Esophagus squamous epithelium (tissue), 5 donors: ENCODE data around the gene CEMIP. TPM values are rescaled to one million over a fixed set of nuclear protein-coding genes. Genes with fewer than 3 reads are reported as not detected.
A peak's percentile ranks its signal among the peaks of the same experiment; 100 is the strongest.
"Not testable (repeated sequence)": the region's sequence is repeated elsewhere in the genome, so short reads cannot be mapped to it uniquely, and the experiment has no call there.

Experiments used
- DNase-seq: peaks from one replicate; lab custom pipeline; 2025; lab: John Stamatoyannopoulos, UW
- H3K27ac ChIP-seq, 4 donors: fragments of 200-600 bp; sonication (generic); one replicate each; pipeline ENCODE4 v1.5.1; 2016 to 2019; ENCODE audit warnings: mild to moderate bottlenecking in 1 of 4
- H3K27me3 ChIP-seq, 4 donors: fragments of 200-600 bp; sonication (generic); 1 replicate in 3 of 4; 2 replicates in 1 of 4; pipeline versions ENCODE4 v1.5.1 to v1.6.0; 2017 to 2021; ENCODE audit warnings: antibody characterized with exemption in 1 of 4
- H3K36me3 ChIP-seq, 3 donors: fragments of 200-600 bp; sonication (generic); one replicate each; pipeline ENCODE4 v1.5.1; 2016 to 2019
- H3K4me1 ChIP-seq, 3 donors: fragments of 200-600 bp; sonication (generic); one replicate each; pipeline ENCODE4 v1.5.1; 2017 to 2019
- H3K4me3 ChIP-seq, 4 donors: fragments of 200-600 bp; sonication (generic); 1 replicate in 3 of 4; 2 replicates in 1 of 4; pipeline ENCODE4 v1.5.1; 2016 to 2019; ENCODE audit warnings: mild to moderate bottlenecking in 2 of 4, moderate library complexity in 1 of 4
- H3K9me3 ChIP-seq, 3 donors: fragments of 200-600 bp; sonication (generic); one replicate each; pipeline ENCODE4 v1.5.1; 2016 to 2019
- CTCF ChIP-seq, 6 experiments: fragments of 450-650 bp in 4 of 6; fragments of 200-600 bp in 2 of 6; sonication (generic) in 2 of 6; IDR thresholded peaks; one replicate each; pipeline ENCODE4 v1.5.1; 2016 to 2019; ENCODE audit warnings: antibody characterized with exemption in 6 of 6, mild to moderate bottlenecking in 4 of 6, moderate library complexity in 4 of 6
- POLR2A ChIP-seq, 4 donors: fragments of 450-650 bp; IDR thresholded peaks; one replicate each; pipeline ENCODE4 v1.6.1; 2017; ENCODE audit warnings: antibody characterized with exemption in 4 of 4, mild to moderate bottlenecking in 4 of 4, moderate library complexity in 3 of 4
- WGBS, 2 donors: methylation state at CpG; one replicate each; pipeline ENCODE4 v1.1.5; 2018; 5-methylcytosine and 5-hydroxymethylcytosine counted together
- intact Hi-C: fragments of 100-400 bp; cut with DNase I; formaldehyde crosslinking; loops from one replicate; pipeline ENCODE4 v1.15.0; 2022
- total RNA-seq, 4 donors: library from RNA; depleted of rRNA; stranded (reverse); fragments of >200 nt; gene quantifications; one replicate each; pipeline ENCODE4 v1.1.0, GENCODE V29; 2016
- donor health status: DM: yes; HTN: yes; CAD: no.

Gene CEMIP
- total RNA-seq, 4 donors from 2014 or later = 2.8 to 13.5 (median 7.6) TPM

DNA sequence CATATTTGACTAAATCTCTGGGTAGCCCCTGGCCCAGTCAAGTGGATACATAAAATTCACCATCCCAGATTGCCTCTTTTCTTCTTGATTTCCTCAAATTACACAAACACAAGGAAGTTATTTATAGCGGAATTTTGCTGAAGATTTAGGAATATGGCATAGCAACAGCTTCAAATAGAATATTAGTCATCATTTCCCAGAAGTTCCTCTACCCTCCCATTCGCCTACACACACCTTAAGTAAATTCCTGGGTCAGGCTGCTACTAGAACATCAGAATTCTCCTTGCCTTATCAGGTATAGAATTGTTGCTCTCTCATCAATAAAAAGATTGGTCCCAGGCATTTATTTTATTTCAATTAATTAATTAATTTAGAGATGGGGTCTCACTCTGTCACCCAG lies 178.8 kb downstream of the CEMIP start:
- 46 to 49% methylated on average over 2 of the region's 2 CpGs for WGBS, 2 donors
- Histone ChIP-seq H3K27me3 (no peaks in the 10 kb centered on the region), H3K27ac (peak overlapping the region in 1 of 4 donors; percentile 62), H3K4me3 (no peak overlapping the region), H3K9me3 (no peaks in the 10 kb centered on the region), H3K4me1 (peaks cover 9 to 50% (median 18%) of the 10 kb centered on the region in 3 donors), H3K36me3 (peaks cover 0 to 28% (median 0%) of the 10 kb centered on the region in 3 donors)
- no peak for TF ChIP-seq CTCF (IDR thresholded peaks at IDR 0.05)
- DNase-seq = no peak
- intact Hi-C loops = no loop called here

GRCh38 chr15:80958818-80959495 lies 179.8 kb downstream of the CEMIP start:
- intact Hi-C loops = no loop called here
- H3K4me3 ChIP-seq = no peak overlapping the region
- TF ChIP-seq CTCF (IDR thresholded peaks at IDR 0.05) (no peak), POLR2A (IDR thresholded peaks at IDR 0.05) (no peak)
- peaks cover 0 to 24% (median 0%) of the 10 kb centered on the region in 3 donors for H3K36me3 ChIP-seq
- DNase-seq = no peak
- no peaks in the 10 kb centered on the region for H3K27me3 ChIP-seq
- H3K27ac ChIP-seq = no peak overlapping the region
- H3K4me1 ChIP-seq = peaks cover 8 to 42% (median 13%) of the 10 kb centered on the region in 3 donors
- H3K9me3 ChIP-seq = no peaks in the 10 kb centered on the region
- 88 to 95% methylated on average over 7 to 8 of the region's 9 CpGs for WGBS, 2 donors

DNA sequence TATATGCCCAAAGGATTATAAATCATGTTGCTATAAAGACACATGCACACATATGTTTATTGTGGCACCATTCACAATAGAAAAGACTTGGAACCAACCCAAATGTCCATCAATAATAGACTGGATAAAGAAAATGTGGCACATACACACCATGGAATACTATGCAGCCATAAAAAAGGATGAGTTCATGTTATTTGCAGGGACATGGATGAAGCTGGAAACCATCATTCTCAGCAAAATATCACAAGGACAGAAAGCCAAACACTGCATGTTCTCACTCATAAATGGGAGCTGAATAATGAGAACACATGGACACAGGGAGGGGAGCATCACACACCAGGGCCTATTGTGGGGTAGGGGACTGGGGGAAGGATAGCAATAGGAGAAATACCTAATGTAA lies 186.3 kb downstream of the CEMIP start:
- H3K4me3 ChIP-seq, DNase-seq, H3K9me3 ChIP-seq, H3K4me1 ChIP-seq, H3K27me3 ChIP-seq, H3K27ac ChIP-seq: not testable (repeated sequence)
- H3K36me3 ChIP-seq = peaks cover 0 to 39% (median 11%) of the 10 kb centered on the region in 3 donors
- intact Hi-C loops = loop anchor here (10.0 kb wide), 1 partner anchor 181 kb away; no protein-coding TSS in a partner anchor

DNA sequence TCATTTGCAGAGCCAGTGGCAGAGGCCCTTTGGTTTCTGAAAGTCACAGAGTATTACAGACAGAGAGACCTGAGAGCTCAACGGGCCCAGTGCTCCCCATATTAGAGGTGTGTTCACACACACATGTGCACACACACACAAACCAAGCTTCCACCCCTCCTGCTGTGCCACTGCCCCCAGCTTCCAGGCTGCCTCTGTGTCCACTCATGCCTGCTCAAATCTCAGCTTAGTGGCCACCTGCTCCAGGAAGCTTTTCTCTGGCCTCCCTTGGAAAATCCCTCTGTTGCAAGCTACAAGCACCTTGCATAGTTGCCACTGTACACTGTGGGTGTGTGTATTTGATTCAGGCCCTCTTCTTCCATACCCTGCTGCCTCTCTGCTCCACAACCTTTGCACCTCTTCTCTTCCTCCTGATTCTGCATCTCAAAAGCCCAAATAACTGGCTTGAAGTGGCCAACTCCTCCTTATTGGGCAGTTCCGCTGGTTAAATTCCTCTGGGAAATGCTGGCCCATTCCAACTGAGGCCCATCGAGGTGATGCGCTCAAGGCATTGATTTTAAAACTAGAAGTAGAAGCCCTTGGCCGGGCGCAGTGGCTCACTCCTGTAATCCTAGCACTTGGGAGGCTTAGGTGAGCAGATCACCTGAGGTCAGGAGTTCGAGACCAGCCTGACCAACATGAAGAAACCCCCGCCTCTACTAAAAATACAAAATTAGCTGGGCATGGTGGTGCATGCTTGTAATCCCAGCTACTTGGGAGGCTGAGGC lies 187.4 kb downstream of the CEMIP start:
- H3K36me3 ChIP-seq = peaks cover 0 to 39% (median 11%) of the 10 kb centered on the region in 3 donors
- TF ChIP-seq POLR2A (IDR thresholded peaks at IDR 0.05) (no peak), CTCF (IDR thresholded peaks at IDR 0.05) (no peak)
- peaks cover 0 to 13% (median 4%) of the 10 kb centered on the region in 3 donors for H3K4me1 ChIP-seq
- H3K4me3 ChIP-seq = no peak overlapping the region
- H3K27ac ChIP-seq = no peak overlapping the region
- no peak for DNase-seq
- intact Hi-C loops = loop anchor here (10.0 kb wide), 1 partner anchor 182 kb away; no protein-coding TSS in a partner anchor
- WGBS, 2 donors = 91 to 97% methylated on average over 4 to 8 of the region's 8 CpGs
- H3K9me3 ChIP-seq = no peaks in the 10 kb centered on the region
- no peaks in the 10 kb centered on the region for H3K27me3 ChIP-seq

DNA sequence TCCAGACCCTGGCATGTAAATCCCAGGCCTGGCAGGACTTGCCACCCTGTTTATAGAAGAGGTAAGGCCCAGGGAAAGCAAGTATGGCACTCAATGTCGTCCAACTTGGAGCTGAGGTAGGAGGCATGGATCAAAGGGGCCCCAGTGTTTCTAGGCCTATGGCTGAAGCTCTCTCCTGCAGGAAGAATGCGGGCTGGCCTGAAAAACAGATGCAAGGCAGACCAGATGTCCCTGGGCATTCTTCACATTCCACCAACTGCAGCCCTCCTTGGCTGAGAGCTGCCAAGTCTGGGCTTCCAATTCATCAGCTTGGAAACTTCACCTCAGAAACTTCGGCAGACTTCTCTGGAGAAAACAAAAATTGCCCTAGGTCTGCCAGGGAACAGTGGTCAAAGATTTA lies 188.3 kb downstream of the CEMIP start:
- H3K27ac ChIP-seq = no peak overlapping the region
- H3K4me3 ChIP-seq = no peak overlapping the region
- intact Hi-C loops = loop anchor here (10.0 kb wide), 1 partner anchor 183 kb away; no protein-coding TSS in a partner anchor
- peaks cover 0 to 44% (median 11%) of the 10 kb centered on the region in 3 donors for H3K36me3 ChIP-seq
- H3K9me3 ChIP-seq = no peaks in the 10 kb centered on the region
- no peak for DNase-seq
- H3K27me3 ChIP-seq = no peaks in the 10 kb centered on the region
- TF ChIP-seq CTCF (IDR thresholded peaks at IDR 0.05) (no peak), POLR2A (IDR thresholded peaks at IDR 0.05) (no peak)
- 33 to 47% methylated on average over 1 to 3 of the region's 3 CpGs for WGBS, 2 donors
- peaks cover 0 to 13% (median 4%) of the 10 kb centered on the region in 3 donors for H3K4me1 ChIP-seq
